CD4-positive, CD25-positive, alpha-beta regulatory T cell (primary cell): ENCODE measurements around the gene TCF4. TPM values are rescaled to one million over a fixed set of nuclear protein-coding genes. Genes with fewer than 3 reads are reported as not detected.

Experiments used
- ATAC-seq, 2 donors: fragments of 150-1000 bp; cut with Tn5 transposase; one replicate each; pipeline ENCODE4 v1.10.0; 2021; ENCODE audit warnings: low read depth in 2 of 2, moderate number of reproducible peaks in 2 of 2, moderate library complexity in 1 of 2
- DNase-seq, 3 donors: peaks; one replicate each; pipeline versions ENCODE4 v3.0.0 to v3.0.0-alpha.2; 2012 to 2022; ENCODE audit warnings: mixed read lengths in 1 of 3
- H3K27ac ChIP-seq: one replicate; pipeline ENCODE4 v1.7.0; 2013; ENCODE audit warnings: mild to moderate bottlenecking, low read length; ENCODE audit not compliant: insufficient read depth, poor library complexity, severe bottlenecking
- H3K27me3 ChIP-seq: one replicate; pipeline ENCODE4 v1.7.0; 2013; ENCODE audit warnings: low read length; ENCODE audit not compliant: control insufficient read depth, insufficient read depth
- H3K36me3 ChIP-seq: one replicate; pipeline ENCODE4 v1.7.0; 2013; ENCODE audit warnings: mild to moderate bottlenecking, low read length, moderate library complexity; ENCODE audit not compliant: control insufficient read depth, insufficient read depth
- H3K4me1 ChIP-seq: 2 replicates; pipeline ENCODE4 v1.7.0; 2013; ENCODE audit warnings: mild to moderate bottlenecking, low read length; ENCODE audit not compliant: insufficient read depth, control insufficient read depth, poor library complexity, severe bottlenecking
- H3K4me3 ChIP-seq: one replicate; pipeline ENCODE4 v1.7.0; 2013; ENCODE audit warnings: low read depth, mild to moderate bottlenecking, low read length, moderate library complexity
- H3K9me3 ChIP-seq, 2 experiments: 1 replicate in 1 of 2; 2 replicates in 1 of 2; pipeline ENCODE4 v1.7.0; 2013; ENCODE audit warnings: low read length in 2 of 2, mild to moderate bottlenecking in 1 of 2, moderate library complexity in 1 of 2; ENCODE audit not compliant: control insufficient read depth in 2 of 2
- H3K27ac Mint-ChIP-seq, 3 donors: one replicate each; pipeline ENCODE4 v1.8.0; 2020 to 2022; ENCODE audit warnings: mild to moderate bottlenecking in 3 of 3, mixed read lengths in 3 of 3, moderate library complexity in 2 of 3
- H3K27me3 Mint-ChIP-seq: one replicate; pipeline ENCODE4 v1.8.0; 2022; ENCODE audit warnings: mild to moderate bottlenecking, mixed read lengths
- H3K36me3 Mint-ChIP-seq: one replicate; pipeline ENCODE4 v1.8.0; 2020; ENCODE audit warnings: mixed read lengths
- H3K4me1 Mint-ChIP-seq, 4 donors: one replicate each; pipeline ENCODE4 v1.8.0; 2020 to 2022; ENCODE audit warnings: mixed read lengths in 4 of 4, mild to moderate bottlenecking in 1 of 4
- H3K4me3 Mint-ChIP-seq, 4 donors: one replicate each; pipeline ENCODE4 v1.8.0; 2020 to 2022; ENCODE audit warnings: mild to moderate bottlenecking in 4 of 4, mixed read lengths in 4 of 4, moderate library complexity in 3 of 4
- H3K9me3 Mint-ChIP-seq, 7 donors: one replicate each; pipeline ENCODE4 v1.8.0; 2020 to 2022; ENCODE audit warnings: mixed read lengths in 7 of 7, mild to moderate bottlenecking in 3 of 7, moderate library complexity in 2 of 7
- polyA plus RNA-seq, 4 donors: library from polyadenylated mRNA; unstranded; fragments of 300-500 nt; fragmentation: Illumina TruSeq; gene quantifications; one replicate each; pipeline ENCODE4 v1.2.3, GENCODE V29; 2021
- total RNA-seq: library from RNA; stranded (reverse); gene quantifications from one replicate; pipeline ENCODE4 v1.2.3, GENCODE V29; 2022

The TCF4 gene
- total and polyA plus RNA-seq, 5 donors from 2014 or later, result 0.06 to 2.4 (median 0.92) TPM

GRCh38 chr18:55317864-55318263, 270.1 kb downstream of the TCF4 start:
- no peak overlapping the region for H3K27ac ChIP-seq
- H3K36me3 ChIP-seq, result no peaks in the 10 kb centered on the region
- Mint-ChIP-seq H3K27ac (no peak overlapping the region), H3K9me3 (peaks cover 0 to 7% (median 3%) of the 10 kb centered on the region in 7 donors), H3K4me1 (peaks cover 0 to 10% (median 6%) of the 10 kb centered on the region in 4 donors), H3K27me3 (peaks cover 30% of the 10 kb centered on the region), H3K36me3 (no peaks in the 10 kb centered on the region), H3K4me3 (no peak overlapping the region)
- ATAC-seq, result no peak
- H3K4me3 ChIP-seq, result no peak overlapping the region
- H3K9me3 ChIP-seq, result no peaks in the 10 kb centered on the region
- peaks cover 2% of the 10 kb centered on the region for H3K27me3 ChIP-seq
- peaks cover 4% of the 10 kb centered on the region for H3K4me1 ChIP-seq
- DNase-seq, result no peak

DNA sequence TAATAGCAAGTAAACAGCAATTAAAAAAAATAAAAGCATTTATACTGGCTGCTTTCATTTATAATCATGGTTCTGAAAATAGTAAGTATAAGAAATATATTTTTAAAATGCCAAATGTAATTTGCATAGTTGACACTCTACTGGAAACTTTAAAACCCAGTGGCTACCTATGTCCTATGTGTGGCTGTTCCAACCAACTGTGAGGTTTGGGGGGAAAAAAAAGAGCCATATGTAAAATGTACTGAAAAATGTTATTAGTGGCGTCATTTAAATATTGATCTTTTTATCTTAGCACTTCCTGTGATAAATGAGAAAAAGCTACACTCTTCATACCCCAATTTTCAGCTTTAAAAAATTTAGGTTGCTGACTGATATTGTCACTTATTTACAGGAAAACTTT, 270.7 kb downstream of the TCF4 start:
- no peak overlapping the region for H3K27ac Mint-ChIP-seq
- Histone ChIP-seq H3K27ac (no peak overlapping the region), H3K4me3 (no peak overlapping the region), H3K4me1 (no peaks in the 10 kb centered on the region), H3K27me3 (peaks cover 2% of the 10 kb centered on the region), H3K36me3 (no peaks in the 10 kb centered on the region), H3K9me3 (no peaks in the 10 kb centered on the region)
- H3K4me3 Mint-ChIP-seq, result no peak overlapping the region
- peaks cover 0 to 10% (median 6%) of the 10 kb centered on the region in 4 donors for H3K4me1 Mint-ChIP-seq
- H3K9me3 Mint-ChIP-seq, result peaks cover 0 to 7% (median 3%) of the 10 kb centered on the region in 7 donors
- peaks cover 30% of the 10 kb centered on the region for H3K27me3 Mint-ChIP-seq
- DNase-seq (no peak), ATAC-seq (no peak)
- no peaks in the 10 kb centered on the region for H3K36me3 Mint-ChIP-seq

- Mint-ChIP-seq H3K27ac (no peak overlapping the region), H3K36me3 (no peaks in the 10 kb centered on the region), H3K27me3 (peaks cover 23% of the 10 kb centered on the region), H3K4me3 (no peak overlapping the region), H3K4me1 (peaks cover 0 to 8% (median 4%) of the 10 kb centered on the region in 4 donors), H3K9me3 (peaks cover 0 to 4% (median 2%) of the 10 kb centered on the region in 7 donors)
- H3K27me3 ChIP-seq, result peaks cover 2% of the 10 kb centered on the region
- no peak overlapping the region for H3K27ac ChIP-seq
- no peak overlapping the region for H3K4me3 ChIP-seq
- no peak for ATAC-seq
- DNase-seq, result no peak
- H3K9me3 ChIP-seq, result no peaks in the 10 kb centered on the region
- H3K36me3 ChIP-seq, result no peaks in the 10 kb centered on the region
- no peaks in the 10 kb centered on the region for H3K4me1 ChIP-seq
Measured at GRCh38 chr18:55316486-55317184, 271.4 kb downstream of the TCF4 start.

DNA sequence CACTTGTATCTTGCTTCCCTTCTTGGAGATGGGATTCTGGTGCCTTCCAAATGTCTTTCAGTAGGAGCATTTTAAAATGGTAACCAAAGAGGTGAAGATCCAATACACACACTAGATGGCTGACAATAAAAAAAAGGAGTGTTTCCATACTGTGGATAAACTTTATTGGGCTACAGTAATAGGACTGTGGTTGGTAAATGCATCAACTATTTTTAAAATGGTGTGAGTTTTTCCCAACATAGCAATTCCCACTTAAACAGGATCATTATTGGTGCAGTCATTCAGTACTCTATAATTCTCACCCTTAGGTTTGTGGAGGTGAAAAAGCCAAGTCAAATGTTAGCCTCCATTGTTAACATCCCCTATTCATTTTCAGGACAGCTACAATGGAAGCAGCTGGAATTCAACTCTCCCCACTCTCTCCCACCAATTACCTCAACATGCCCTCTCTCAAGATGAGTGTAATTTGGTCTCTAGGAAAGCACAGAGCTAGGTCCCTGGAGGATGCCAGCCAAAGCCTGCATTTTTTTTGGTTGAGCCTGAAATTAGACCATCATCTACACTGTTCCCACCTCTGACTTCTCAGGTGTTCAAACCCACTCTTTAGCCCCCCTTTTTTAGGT, 273.3 kb downstream of the TCF4 start:
- H3K4me1 ChIP-seq, result no peaks in the 10 kb centered on the region
- H3K4me3 Mint-ChIP-seq, result no peak overlapping the region
- no peaks in the 10 kb centered on the region for H3K36me3 Mint-ChIP-seq
- H3K36me3 ChIP-seq, result no peaks in the 10 kb centered on the region
- DNase-seq (no peak), ATAC-seq (no peak)
- peaks cover 10% of the 10 kb centered on the region for H3K27me3 Mint-ChIP-seq
- H3K9me3 ChIP-seq, result no peaks in the 10 kb centered on the region
- no peak overlapping the region for H3K27ac Mint-ChIP-seq
- peaks cover 0 to 2% (median 0%) of the 10 kb centered on the region in 7 donors for H3K9me3 Mint-ChIP-seq
- no peaks in the 10 kb centered on the region for H3K27me3 ChIP-seq
- H3K4me3 ChIP-seq, result no peak overlapping the region
- no peak overlapping the region for H3K27ac ChIP-seq
- peaks cover 0 to 4% (median 0%) of the 10 kb centered on the region in 4 donors for H3K4me1 Mint-ChIP-seq

GRCh38 chr18:55314031-55314430, 274.0 kb downstream of the TCF4 start:
- Mint-ChIP-seq H3K9me3 (peaks cover 0 to 2% (median 0%) of the 10 kb centered on the region in 7 donors), H3K27ac (no peak overlapping the region), H3K4me3 (no peak overlapping the region), H3K36me3 (no peaks in the 10 kb centered on the region), H3K27me3 (peaks cover 9% of the 10 kb centered on the region), H3K4me1 (peaks cover 0 to 4% (median 0%) of the 10 kb centered on the region in 4 donors)
- DNase-seq (no peak), ATAC-seq (no peak)
- Histone ChIP-seq H3K27me3 (no peaks in the 10 kb centered on the region), H3K27ac (no peak overlapping the region), H3K36me3 (no peaks in the 10 kb centered on the region), H3K9me3 (no peaks in the 10 kb centered on the region), H3K4me1 (no peaks in the 10 kb centered on the region), H3K4me3 (no peak overlapping the region)

DNA sequence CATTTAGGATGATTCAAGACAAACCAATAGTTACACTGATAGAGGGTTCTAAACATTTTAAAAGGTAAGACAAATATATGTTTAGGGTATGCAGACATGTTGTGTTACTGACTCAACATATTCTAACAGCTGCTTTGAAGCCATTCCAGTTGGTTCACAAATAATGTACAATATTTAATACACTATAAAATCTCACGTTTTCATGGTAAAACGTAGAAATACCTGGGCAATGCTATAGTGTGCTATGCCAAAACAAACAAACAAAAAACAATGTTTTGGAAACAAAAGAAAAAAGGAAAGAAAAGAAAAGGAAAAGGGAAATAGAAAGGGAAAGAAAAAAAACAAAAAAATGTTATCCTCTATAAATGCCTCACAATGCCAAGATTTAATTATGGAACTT, 277.1 kb downstream of the TCF4 start:
- Histone ChIP-seq H3K27me3 (no peaks in the 10 kb centered on the region), H3K9me3 (no peaks in the 10 kb centered on the region), H3K27ac (no peak overlapping the region), H3K36me3 (no peaks in the 10 kb centered on the region), H3K4me1 (no peaks in the 10 kb centered on the region), H3K4me3 (no peak overlapping the region)
- DNase-seq (no peak), ATAC-seq (no peak)
- Mint-ChIP-seq H3K27me3 (peaks cover 7% of the 10 kb centered on the region), H3K36me3 (no peaks in the 10 kb centered on the region), H3K27ac (no peak overlapping the region), H3K9me3 (no peaks in the 10 kb centered on the region), H3K4me3 (no peak overlapping the region), H3K4me1 (no peaks in the 10 kb centered on the region)

DNA sequence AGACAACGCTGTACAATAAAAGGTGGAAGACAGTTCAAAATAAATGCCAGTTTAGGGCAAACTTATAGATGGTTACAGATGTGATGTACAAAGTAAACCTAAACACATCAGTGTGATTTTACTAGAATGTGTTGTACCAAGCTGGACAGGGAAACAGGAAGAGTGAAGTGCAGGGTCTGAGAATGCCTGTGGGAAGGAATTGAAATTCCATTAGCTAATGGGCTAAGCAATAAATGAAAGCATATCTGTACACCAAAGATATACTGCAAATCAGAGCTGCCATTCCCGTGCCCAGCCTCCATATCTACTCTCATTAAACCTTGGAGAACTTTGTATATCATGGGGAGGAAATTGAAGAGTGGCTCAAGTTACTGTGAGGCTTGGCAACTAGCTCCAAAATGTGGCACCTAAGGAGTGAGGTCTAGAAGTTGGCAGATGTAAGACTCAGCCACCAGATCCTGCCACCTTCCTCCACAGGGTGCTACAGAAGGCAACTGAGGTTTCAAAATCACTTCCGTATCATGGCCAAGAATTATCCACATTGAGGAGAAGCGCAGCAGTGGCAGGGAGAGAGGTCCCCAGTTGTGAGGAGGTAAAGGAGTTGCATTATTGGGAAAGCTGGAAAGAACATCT, 277.8 kb downstream of the TCF4 start:
- no peaks in the 10 kb centered on the region for H3K36me3 Mint-ChIP-seq
- H3K9me3 Mint-ChIP-seq, result no peaks in the 10 kb centered on the region
- H3K27ac Mint-ChIP-seq, result peak overlapping the region in 1 of 3 donors; percentile 29
- no peak overlapping the region for H3K4me3 ChIP-seq
- no peaks in the 10 kb centered on the region for H3K9me3 ChIP-seq
- DNase-seq (no peak), ATAC-seq (no peak)
- no peaks in the 10 kb centered on the region for H3K4me1 ChIP-seq
- no peaks in the 10 kb centered on the region for H3K36me3 ChIP-seq
- H3K27me3 ChIP-seq, result no peaks in the 10 kb centered on the region
- peaks cover 7% of the 10 kb centered on the region for H3K27me3 Mint-ChIP-seq
- no peaks in the 10 kb centered on the region for H3K4me1 Mint-ChIP-seq
- H3K27ac ChIP-seq, result no peak overlapping the region
- H3K4me3 Mint-ChIP-seq, result no peak overlapping the region
